Endothelial cell of umbilical vein (primary cell): ENCODE data around the gene HTR3B. TPM values are rescaled to one million over a fixed set of nuclear protein-coding genes. Genes with fewer than 3 reads are reported as not detected.

Experiments used
- BruUV-seq: library from RNA; stranded (reverse); fragments of 400-500 nt; replicated peaks from 2 replicates; lab custom pipeline; 2021; lab: Mats Ljungman, UMichigan
- CTCF ChIA-PET: fragments of 300-600, 350-600 bp; sonication (Branson Sonifier 250); formaldehyde crosslinking; loops from one replicate; lab custom pipeline; 2021; ENCODE audit warnings: antibody characterized with exemption, inconsistent platforms; lab: Charles Lee
- POLR2A ChIA-PET: fragments of 300-600, 350-600 bp; sonication (Branson Sonifier 250); formaldehyde crosslinking; loops from one replicate; lab custom pipeline; 2021; ENCODE audit warnings: antibody characterized with exemption, inconsistent platforms; lab: Charles Lee
- DNase-seq: peaks from one replicate; pipeline ENCODE4 v3.0.0-alpha.2; 2011; ENCODE audit warnings: low read depth, low spot score
- FAIRE-seq: peaks from 2 replicates; lab custom pipeline; 2011; peaks lifted over from hg19 to GRCh38; lab: Jason Lieb, UNC
- H2AFZ ChIP-seq: 2 replicates; pipeline ENCODE4 v1.6.0; 2012; ENCODE audit warnings: low read depth, low read length, control low read depth, inconsistent platforms
- H3K27ac ChIP-seq: 2 replicates; pipeline ENCODE4 v1.5.1; 2011; ENCODE audit warnings: low read depth, mild to moderate bottlenecking, control low read depth, low read length, moderate library complexity; ENCODE audit not compliant: insufficient read depth
- H3K27me3 ChIP-seq, 2 experiments: 2 replicates each; pipeline versions ENCODE4 v1.6.0 to v1.6.1; 2011; ENCODE audit warnings: low read length in 2 of 2, mixed read lengths in 1 of 2; ENCODE audit not compliant: control insufficient read depth in 2 of 2, insufficient read depth in 2 of 2
- H3K36me3 ChIP-seq, 2 experiments: 2 replicates in 1 of 2; 3 replicates in 1 of 2; pipeline ENCODE4 v1.5.1; 2011; ENCODE audit warnings: low read length in 2 of 2, mild to moderate bottlenecking in 1 of 2, moderate library complexity in 1 of 2; ENCODE audit not compliant: control insufficient read depth in 2 of 2, insufficient read depth in 2 of 2; ENCODE audit errors: extremely low read depth in 1 of 2
- H3K4me1 ChIP-seq: 3 replicates; pipeline ENCODE4 v1.5.1; 2011; ENCODE audit warnings: mild to moderate bottlenecking, low read length; ENCODE audit not compliant: control insufficient read depth, insufficient read depth; ENCODE audit errors: extremely low read depth
- H3K4me2 ChIP-seq: 2 replicates; pipeline ENCODE4 v1.6.1; 2011; ENCODE audit warnings: low read length, control low read depth, mixed read lengths; ENCODE audit not compliant: insufficient read depth
- H3K4me3 ChIP-seq, 3 experiments: fragments of 200-600 bp in 1 of 3; sonication (generic), shearing (Covaris generic) in 1 of 3; replicated peaks in 1 of 3; 2 replicates each; pipeline ENCODE4 v1.5.1; 2011 to 2016; ENCODE audit warnings: control low read depth in 3 of 3, low read length in 3 of 3, mild to moderate bottlenecking in 2 of 3, inconsistent platforms in 1 of 3, low read depth in 1 of 3, moderate library complexity in 1 of 3; ENCODE audit not compliant: insufficient read depth in 1 of 3
- H3K79me2 ChIP-seq: 2 replicates; pipeline ENCODE4 v1.6.0; 2012; ENCODE audit warnings: low read length, inconsistent platforms; ENCODE audit not compliant: control insufficient read depth, insufficient read depth
- H3K9ac ChIP-seq: replicated peaks from 2 replicates; pipeline ENCODE3; 2011; ENCODE audit warnings: low read length, control low read depth; ENCODE audit not compliant: insufficient read depth; ENCODE audit errors: extremely low read depth
- H3K9me1 ChIP-seq: replicated peaks from 3 replicates; pipeline ENCODE4 v1.6.0; 2011; ENCODE audit warnings: mild to moderate bottlenecking, low read length; ENCODE audit not compliant: control insufficient read depth, insufficient read depth; ENCODE audit errors: extremely low read depth
- H3K9me3 ChIP-seq: replicated peaks from 2 replicates; pipeline ENCODE4 v1.5.1; 2012; ENCODE audit warnings: low read length, inconsistent platforms; ENCODE audit not compliant: control insufficient read depth, insufficient read depth
- H4K20me1 ChIP-seq: replicated peaks from 2 replicates; pipeline ENCODE3; 2011; ENCODE audit warnings: mild to moderate bottlenecking, low read length; ENCODE audit not compliant: control insufficient read depth, insufficient read depth; ENCODE audit errors: extremely low read depth
- EZH2 ChIP-seq: IDR thresholded peaks from 2 replicates; pipeline ENCODE4 v1.6.1; 2012; ENCODE audit warnings: borderline replicate concordance, low read depth, mild to moderate bottlenecking, moderate library complexity, low read length, inconsistent platforms; ENCODE audit not compliant: severe bottlenecking
- FOS ChIP-seq: IDR thresholded peaks from 2 replicates; pipeline ENCODE4 v1.6.1; 2011; ENCODE audit warnings: mild to moderate bottlenecking, low read length, moderate library complexity, borderline replicate concordance; ENCODE audit not compliant: insufficient read depth
- GATA2 ChIP-seq: IDR thresholded peaks from 2 replicates; pipeline ENCODE4 v1.7.0; 2011; ENCODE audit warnings: low read depth, mild to moderate bottlenecking, moderate library complexity, mixed read lengths, low read length; ENCODE audit not compliant: insufficient read length, insufficient read depth
- JUN ChIP-seq: IDR thresholded peaks from 2 replicates; pipeline ENCODE4 v1.6.1; 2011; ENCODE audit warnings: borderline replicate concordance, low read depth; ENCODE audit not compliant: insufficient read length, insufficient read depth
- MYC ChIP-seq: IDR thresholded peaks from one replicate; pipeline ENCODE4 v1.6.1; 2011; ENCODE audit warnings: mild to moderate bottlenecking, low read depth, low read length
- POLR2A ChIP-seq: IDR thresholded peaks from 2 replicates; pipeline ENCODE4 v1.6.1; 2012; ENCODE audit warnings: low read depth, mild to moderate bottlenecking, control low read depth, low read length
- POLR2AphosphoS5 ChIP-seq: IDR thresholded peaks from 2 replicates; pipeline ENCODE4 v1.6.1; 2012; ENCODE audit warnings: low read depth, mild to moderate bottlenecking, control low read depth, low read length, moderate library complexity; ENCODE audit not compliant: insufficient read depth
- dilution Hi-C: fragments of 300-500 bp; cut with MboI; formaldehyde crosslinking; loops from one replicate; pipeline ENCODE4 v1.15.0; 2019; ENCODE audit warnings: low sequenced_read_pairs; ENCODE audit not compliant: extremely low pct_ligation_motif_present
- intact Hi-C: fragments of 100-400 bp; cut with micrococcal nuclease; formaldehyde crosslinking; loops from one replicate; pipeline ENCODE4 v1.10.0; 2022
- polyA plus RNA-seq, 4 experiments: library from polyadenylated mRNA; depleted of rRNA in 3 of 4; stranded (reverse) in 3 of 4; unstranded in 1 of 4; fragments of >200 nt; gene quantifications; 2 replicates each; pipeline versions ENCODE4 v1.2.1 to v1.2.3, GENCODE V29; 2011 to 2012; ENCODE audit warnings: missing spikeins in 1 of 4
- total RNA-seq: library from RNA; stranded (reverse); gene quantifications from 2 replicates; pipeline ENCODE4 v1.2.3, GENCODE V29; 2021
- TF ChIP-seq, protein P1 (sequence below): IDR thresholded peaks from 2 replicates; pipeline ENCODE4 v1.6.1; 2011; ENCODE audit not compliant: insufficient read depth, insufficient read length
- TF ChIP-seq, protein P2 (sequence below), 2 donors: IDR thresholded peaks; 1 replicate in 1 of 2; 2 replicates in 1 of 2; pipeline ENCODE4 v1.5.1; 2011; ENCODE audit warnings: low read length in 2 of 2, mild to moderate bottlenecking in 2 of 2, moderate library complexity in 2 of 2, control low read depth in 1 of 2, inconsistent platforms in 1 of 2, low read depth in 1 of 2; ENCODE audit not compliant: insufficient read depth in 1 of 2; ENCODE audit errors: extremely low read depth in 1 of 2

Gene HTR3B
- total and polyA plus RNA-seq, 2 donors (not counting 3 experiments of a cell fraction or from before 2014, with no cell fraction given) = not detected

DNA sequence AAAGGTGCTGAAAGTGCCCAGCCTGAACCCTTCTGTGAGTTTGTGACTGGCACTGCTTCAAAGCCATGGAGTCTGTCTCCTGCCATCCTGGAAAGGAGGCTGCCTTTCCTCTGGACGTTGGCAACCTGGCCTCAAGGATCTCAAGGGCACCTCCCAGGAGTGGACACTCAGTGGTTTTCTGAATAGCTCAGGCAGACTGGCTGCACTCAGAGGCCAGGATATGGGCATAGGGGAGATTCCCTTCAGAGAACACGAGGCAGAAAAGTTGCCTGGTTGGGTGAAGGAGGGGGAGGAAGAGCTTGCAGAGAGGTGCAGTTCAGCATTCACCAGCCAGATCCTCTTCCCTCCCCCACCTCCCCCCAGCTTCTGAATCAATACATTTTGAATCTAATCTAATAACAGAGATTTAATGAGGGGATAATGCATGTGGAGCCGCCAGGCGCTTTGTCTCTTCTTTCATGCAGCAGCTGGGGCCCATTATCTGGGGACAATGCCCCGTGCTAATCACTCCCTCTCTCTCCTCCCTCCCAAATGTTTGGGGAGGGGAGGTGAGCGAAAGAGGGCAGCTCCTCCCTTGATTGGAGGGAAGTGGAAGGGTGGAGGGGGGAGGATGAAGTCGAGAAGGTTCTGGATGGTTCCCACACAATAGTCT is 88.0 kb downstream of the HTR3B start:
- no TSS peak for BruUV-seq
- DNase-seq (no peak), FAIRE-seq (no peak)
- ChIA-PET POLR2A (no interaction called here), CTCF (interaction anchor here (0.7 to 19.6 kb wide), 8 partner anchors 14 to 281 kb away, joined by 3 to 539 read pairs (median 6); partner anchors contain the start of gene HTR3A)
- TF ChIP-seq, protein P1, sequence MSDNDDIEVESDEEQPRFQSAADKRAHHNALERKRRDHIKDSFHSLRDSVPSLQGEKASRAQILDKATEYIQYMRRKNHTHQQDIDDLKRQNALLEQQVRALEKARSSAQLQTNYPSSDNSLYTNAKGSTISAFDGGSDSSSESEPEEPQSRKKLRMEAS = no peak
- TF ChIP-seq JUN = no peak
- TF ChIP-seq, protein P2, sequence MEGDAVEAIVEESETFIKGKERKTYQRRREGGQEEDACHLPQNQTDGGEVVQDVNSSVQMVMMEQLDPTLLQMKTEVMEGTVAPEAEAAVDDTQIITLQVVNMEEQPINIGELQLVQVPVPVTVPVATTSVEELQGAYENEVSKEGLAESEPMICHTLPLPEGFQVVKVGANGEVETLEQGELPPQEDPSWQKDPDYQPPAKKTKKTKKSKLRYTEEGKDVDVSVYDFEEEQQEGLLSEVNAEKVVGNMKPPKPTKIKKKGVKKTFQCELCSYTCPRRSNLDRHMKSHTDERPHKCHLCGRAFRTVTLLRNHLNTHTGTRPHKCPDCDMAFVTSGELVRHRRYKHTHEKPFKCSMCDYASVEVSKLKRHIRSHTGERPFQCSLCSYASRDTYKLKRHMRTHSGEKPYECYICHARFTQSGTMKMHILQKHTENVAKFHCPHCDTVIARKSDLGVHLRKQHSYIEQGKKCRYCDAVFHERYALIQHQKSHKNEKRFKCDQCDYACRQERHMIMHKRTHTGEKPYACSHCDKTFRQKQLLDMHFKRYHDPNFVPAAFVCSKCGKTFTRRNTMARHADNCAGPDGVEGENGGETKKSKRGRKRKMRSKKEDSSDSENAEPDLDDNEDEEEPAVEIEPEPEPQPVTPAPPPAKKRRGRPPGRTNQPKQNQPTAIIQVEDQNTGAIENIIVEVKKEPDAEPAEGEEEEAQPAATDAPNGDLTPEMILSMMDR (IDR thresholded peaks at IDR 0.05; ENCODE audit: extremely low read depth in 1 of 2, insufficient read depth in 1 of 2, low read depth in 1 of 2, low read length in 2 of 2) = no peak
- TF ChIP-seq POLR2A = no peak
- no peak for TF ChIP-seq FOS
- no peak for TF ChIP-seq GATA2
- TF ChIP-seq POLR2AphosphoS5 = no peak
- no peak for TF ChIP-seq EZH2
- TF ChIP-seq MYC = no peak
- dilution Hi-C loops (no loop called here), intact Hi-C loops (loop anchor here (5.0 kb wide), 1 partner anchor 95 kb away; no protein-coding TSS in a partner anchor)
- no peaks in the 10 kb centered on the region for H4K20me1 ChIP-seq
- no peak overlapping the region for H3K4me3 ChIP-seq
- H3K36me3 ChIP-seq = no peaks in the 10 kb centered on the region
- no peak overlapping the region for H2AFZ ChIP-seq
- no peaks in the 10 kb centered on the region for H3K79me2 ChIP-seq
- no peaks in the 10 kb centered on the region for H3K9me3 ChIP-seq
- H3K9me1 ChIP-seq = no peaks in the 10 kb centered on the region
- H3K27ac ChIP-seq = no peak overlapping the region
- H3K4me2 ChIP-seq = no peak overlapping the region
- no peaks in the 10 kb centered on the region for H3K4me1 ChIP-seq
- H3K27me3 ChIP-seq = peaks cover 2 to 4% of the 10 kb centered on the region in 2 experiments
- H3K9ac ChIP-seq = no peak overlapping the region
